ENCODE data around the gene NFASC. TPM values are rescaled to one million over a fixed set of nuclear protein-coding genes. Genes with fewer than 3 reads are reported as not detected.
A peak's percentile ranks its signal among the peaks of the same experiment; 100 is the strongest.

Gene NFASC
- polyA plus RNA-seq, 4 donors: 0.22 to 5.8 (median 3.0) TPM

GRCh38 chr1:204997591-204998355, 127.1 kb downstream of the NFASC start:
- no peak for FAIRE-seq
- H3K27ac ChIP-seq (ENCODE audit: low read depth in 1 of 3, low read length in 2 of 3): peak overlapping the region in 1 of 3 donors; percentile 29
- H3K4me3 ChIP-seq (ENCODE audit: low read depth in 1 of 3, low read length in 3 of 3): no peak overlapping the region
- 69 to 85% (median 82%) methylated on average over 16 of the region's 16 CpGs for WGBS, 3 donors
- H3K36me3 ChIP-seq (ENCODE audit: control insufficient read depth in 3 of 3, insufficient read depth in 2 of 3, low read depth in 1 of 3, low read length in 3 of 3): no peaks in the 10 kb centered on the region
- H3K27me3 ChIP-seq (ENCODE audit: control insufficient read depth in 3 of 3, insufficient read depth in 3 of 3, low read length in 3 of 3): no peaks in the 10 kb centered on the region
- H3K4me1 ChIP-seq (ENCODE audit: control insufficient read depth in 3 of 3, insufficient read depth in 2 of 3, low read depth in 1 of 3, low read length in 2 of 3): peaks cover 0 to 4% (median 0%) of the 10 kb centered on the region in 3 donors
- no peaks in the 10 kb centered on the region for H3K9me3 ChIP-seq (ENCODE audit: control insufficient read depth in 2 of 2, insufficient read depth in 1 of 2, low read depth in 1 of 2, low read length in 1 of 2)
- peak in 1 of 2 donors; percentile 32 for DNase-seq

GRCh38 chr1:205001162-205001561, 130.5 kb downstream of the NFASC start:
- DNase-seq (no peak), FAIRE-seq (no peak)
- H3K27ac ChIP-seq (ENCODE audit: low read depth in 1 of 3, low read length in 2 of 3): no peak overlapping the region
- H3K4me1 ChIP-seq (ENCODE audit: control insufficient read depth in 3 of 3, insufficient read depth in 2 of 3, low read depth in 1 of 3, low read length in 2 of 3): peaks cover 0 to 6% (median 0%) of the 10 kb centered on the region in 3 donors
- WGBS, 3 donors: 91 to 95% (median 93%) methylated on average over 14 of the region's 14 CpGs
- no peaks in the 10 kb centered on the region for H3K9me3 ChIP-seq (ENCODE audit: control insufficient read depth in 2 of 2, insufficient read depth in 1 of 2, low read depth in 1 of 2, low read length in 1 of 2)
- no peak overlapping the region for H3K4me3 ChIP-seq (ENCODE audit: low read depth in 1 of 3, low read length in 3 of 3)
- no peaks in the 10 kb centered on the region for H3K36me3 ChIP-seq (ENCODE audit: control insufficient read depth in 3 of 3, insufficient read depth in 2 of 3, low read depth in 1 of 3, low read length in 3 of 3)
- no peaks in the 10 kb centered on the region for H3K27me3 ChIP-seq (ENCODE audit: control insufficient read depth in 3 of 3, insufficient read depth in 3 of 3, low read length in 3 of 3)

- no peak overlapping the region for H3K27ac ChIP-seq (ENCODE audit: low read depth in 1 of 3, low read length in 2 of 3)
- FAIRE-seq (no peak), DNase-seq (no peak)
- H3K36me3 ChIP-seq (ENCODE audit: control insufficient read depth in 3 of 3, insufficient read depth in 2 of 3, low read depth in 1 of 3, low read length in 3 of 3): no peaks in the 10 kb centered on the region
- H3K27me3 ChIP-seq (ENCODE audit: control insufficient read depth in 3 of 3, insufficient read depth in 3 of 3, low read length in 3 of 3): no peaks in the 10 kb centered on the region
- H3K9me3 ChIP-seq (ENCODE audit: control insufficient read depth in 2 of 2, insufficient read depth in 1 of 2, low read depth in 1 of 2, low read length in 1 of 2): no peaks in the 10 kb centered on the region
- H3K4me3 ChIP-seq (ENCODE audit: low read depth in 1 of 3, low read length in 3 of 3): no peak overlapping the region
- WGBS, 3 donors: 69 to 79% (median 72%) methylated on average over 7 of the region's 7 CpGs
- H3K4me1 ChIP-seq (ENCODE audit: control insufficient read depth in 3 of 3, insufficient read depth in 2 of 3, low read depth in 1 of 3, low read length in 2 of 3): peaks cover 0 to 6% (median 0%) of the 10 kb centered on the region in 3 donors
These were observed 132.0 kb downstream of the NFASC start for GRCh38 chr1:205002705-205003104.

- 16 to 47% (median 40%) methylated on average over 10 of the region's 10 CpGs for WGBS, 3 donors
- FAIRE-seq: no peak
- Histone ChIP-seq H3K36me3 (ENCODE audit: control insufficient read depth in 3 of 3, insufficient read depth in 2 of 3, low read depth in 1 of 3, low read length in 3 of 3) (no peaks in the 10 kb centered on the region), H3K27ac (ENCODE audit: low read depth in 1 of 3, low read length in 2 of 3) (no peak overlapping the region), H3K4me1 (ENCODE audit: control insufficient read depth in 3 of 3, insufficient read depth in 2 of 3, low read depth in 1 of 3, low read length in 2 of 3) (peaks cover 0 to 6% (median 0%) of the 10 kb centered on the region in 3 donors), H3K27me3 (ENCODE audit: control insufficient read depth in 3 of 3, insufficient read depth in 3 of 3, low read length in 3 of 3) (no peaks in the 10 kb centered on the region), H3K4me3 (ENCODE audit: low read depth in 1 of 3, low read length in 3 of 3) (no peak overlapping the region), H3K9me3 (ENCODE audit: control insufficient read depth in 2 of 2, insufficient read depth in 1 of 2, low read depth in 1 of 2, low read length in 1 of 2) (no peaks in the 10 kb centered on the region)
- DNase-seq: peak; percentile 14 to 29
These were observed 132.9 kb downstream of the NFASC start for GRCh38 chr1:205003358-205004131.

DNA sequence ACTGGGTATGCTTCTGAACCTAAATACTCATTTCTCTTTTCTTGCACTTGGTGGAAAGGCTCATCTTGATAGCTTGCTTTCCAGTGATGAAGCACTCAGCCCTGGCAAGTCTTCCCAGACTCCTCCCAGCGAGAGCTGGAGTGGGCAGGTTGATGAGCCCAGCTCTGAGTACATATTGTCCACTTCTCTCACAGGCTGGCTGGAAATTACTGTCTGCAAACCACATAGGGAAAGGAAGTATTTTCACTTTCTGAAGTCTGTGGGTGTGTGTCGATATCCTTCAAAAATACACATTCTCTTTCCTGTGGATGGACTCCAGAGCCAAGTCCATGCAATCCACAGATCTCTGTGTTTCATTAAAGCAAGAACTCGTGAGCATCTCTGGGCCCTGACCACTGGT, 133.7 kb downstream of the NFASC start:
- no peak overlapping the region for H3K4me3 ChIP-seq (ENCODE audit: low read depth in 1 of 3, low read length in 3 of 3)
- no peak overlapping the region for H3K27ac ChIP-seq (ENCODE audit: low read depth in 1 of 3, low read length in 2 of 3)
- H3K4me1 ChIP-seq (ENCODE audit: control insufficient read depth in 3 of 3, insufficient read depth in 2 of 3, low read depth in 1 of 3, low read length in 2 of 3): peaks cover 0 to 6% (median 0%) of the 10 kb centered on the region in 3 donors
- no peaks in the 10 kb centered on the region for H3K9me3 ChIP-seq (ENCODE audit: control insufficient read depth in 2 of 2, insufficient read depth in 1 of 2, low read depth in 1 of 2, low read length in 1 of 2)
- WGBS, 3 donors: 52 to 75% (median 57%) methylated on average over 3 of the region's 3 CpGs
- no peaks in the 10 kb centered on the region for H3K36me3 ChIP-seq (ENCODE audit: control insufficient read depth in 3 of 3, insufficient read depth in 2 of 3, low read depth in 1 of 3, low read length in 3 of 3)
- no peaks in the 10 kb centered on the region for H3K27me3 ChIP-seq (ENCODE audit: control insufficient read depth in 3 of 3, insufficient read depth in 3 of 3, low read length in 3 of 3)
- DNase-seq: no peak
- FAIRE-seq: no peak

GRCh38 chr1:205008896-205009295, 138.2 kb downstream of the NFASC start:
- no peak for FAIRE-seq
- no peak for DNase-seq
- WGBS, 3 donors: 80 to 89% (median 82%) methylated on average over 8 of the region's 8 CpGs
- H3K27me3 ChIP-seq (ENCODE audit: control insufficient read depth in 3 of 3, insufficient read depth in 3 of 3, low read length in 3 of 3): no peaks in the 10 kb centered on the region
- no peaks in the 10 kb centered on the region for H3K9me3 ChIP-seq (ENCODE audit: control insufficient read depth in 2 of 2, insufficient read depth in 1 of 2, low read depth in 1 of 2, low read length in 1 of 2)
- peaks cover 0 to under 1% (median 0%) of the 10 kb centered on the region in 3 donors for H3K4me1 ChIP-seq (ENCODE audit: control insufficient read depth in 3 of 3, insufficient read depth in 2 of 3, low read depth in 1 of 3, low read length in 2 of 3)
- no peaks in the 10 kb centered on the region for H3K36me3 ChIP-seq (ENCODE audit: control insufficient read depth in 3 of 3, insufficient read depth in 2 of 3, low read depth in 1 of 3, low read length in 3 of 3)
- H3K4me3 ChIP-seq (ENCODE audit: low read depth in 1 of 3, low read length in 3 of 3): no peak overlapping the region
- no peak overlapping the region for H3K27ac ChIP-seq (ENCODE audit: low read depth in 1 of 3, low read length in 2 of 3)

DNA sequence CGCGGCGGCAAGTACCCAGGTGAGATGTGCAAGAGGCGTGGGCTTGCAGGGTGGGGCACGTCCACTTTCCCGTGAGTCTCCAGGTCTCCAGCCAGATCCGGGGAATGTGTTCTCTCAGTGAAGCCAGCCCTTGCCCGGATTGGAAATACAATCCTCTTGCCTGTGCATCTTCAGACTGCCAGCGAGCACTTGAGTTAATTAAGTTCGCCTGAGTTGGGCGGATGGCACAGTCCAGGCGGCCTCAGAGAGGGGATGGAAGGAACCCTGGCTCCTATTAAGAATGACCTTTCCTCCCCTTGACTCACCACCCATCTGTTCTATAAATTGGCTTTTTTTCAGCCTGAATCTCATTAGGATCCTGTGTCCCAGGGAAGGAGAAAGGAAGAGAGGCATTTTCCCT, 139.0 kb downstream of the NFASC start:
- Histone ChIP-seq H3K4me1 (ENCODE audit: control insufficient read depth in 3 of 3, insufficient read depth in 2 of 3, low read depth in 1 of 3, low read length in 2 of 3) (no peaks in the 10 kb centered on the region), H3K4me3 (ENCODE audit: low read depth in 1 of 3, low read length in 3 of 3) (no peak overlapping the region), H3K27ac (ENCODE audit: low read depth in 1 of 3, low read length in 2 of 3) (no peak overlapping the region), H3K9me3 (ENCODE audit: control insufficient read depth in 2 of 2, insufficient read depth in 1 of 2, low read depth in 1 of 2, low read length in 1 of 2) (no peaks in the 10 kb centered on the region), H3K36me3 (ENCODE audit: control insufficient read depth in 3 of 3, insufficient read depth in 2 of 3, low read depth in 1 of 3, low read length in 3 of 3) (no peaks in the 10 kb centered on the region), H3K27me3 (ENCODE audit: control insufficient read depth in 3 of 3, insufficient read depth in 3 of 3, low read length in 3 of 3) (no peaks in the 10 kb centered on the region)
- FAIRE-seq (no peak), DNase-seq (no peak)
- 90 to 95% (median 94%) methylated on average over 12 of the region's 12 CpGs for WGBS, 3 donors

- Histone ChIP-seq H3K4me1 (ENCODE audit: control insufficient read depth in 3 of 3, insufficient read depth in 2 of 3, low read depth in 1 of 3, low read length in 2 of 3) (no peaks in the 10 kb centered on the region), H3K4me3 (ENCODE audit: low read depth in 1 of 3, low read length in 3 of 3) (no peak overlapping the region), H3K27ac (ENCODE audit: low read depth in 1 of 3, low read length in 2 of 3) (no peak overlapping the region), H3K27me3 (ENCODE audit: control insufficient read depth in 3 of 3, insufficient read depth in 3 of 3, low read length in 3 of 3) (no peaks in the 10 kb centered on the region), H3K36me3 (ENCODE audit: control insufficient read depth in 3 of 3, insufficient read depth in 2 of 3, low read depth in 1 of 3, low read length in 3 of 3) (no peaks in the 10 kb centered on the region), H3K9me3 (ENCODE audit: control insufficient read depth in 2 of 2, insufficient read depth in 1 of 2, low read depth in 1 of 2, low read length in 1 of 2) (no peaks in the 10 kb centered on the region)
- no peak for FAIRE-seq
- 79 to 90% (median 83%) methylated on average over 13 of the region's 13 CpGs for WGBS, 3 donors
- no peak for DNase-seq
These were observed 141.9 kb downstream of the NFASC start for GRCh38 chr1:205012391-205013140.
